Astrocyte of the spinal cord (primary cell): Measurements from ENCODE around the gene ATP2B1.

ENCODE experiments used
- DNase-seq: peaks from one replicate; pipeline ENCODE4 v3.0.0; 2011; ENCODE audit warnings: low read depth, low spot score
- H3K4me3 ChIP-seq: 2 replicates; pipeline ENCODE4 v1.5.1; 2011; ENCODE audit warnings: low read depth, mild to moderate bottlenecking, low read length, moderate library complexity
- CTCF ChIP-seq: IDR thresholded peaks from 2 replicates; pipeline ENCODE4 v1.5.1; 2012; ENCODE audit warnings: low read depth, mild to moderate bottlenecking, low read length, inconsistent platforms
- in situ Hi-C: cut with HindIII; loops from 2 replicates; pipeline ENCODE4 v1.10.0; 2017; ENCODE audit warnings: low sequenced_read_pairs

Gene ATP2B1

GRCh38 chr12:89648211-89648930 is 60.3 kb downstream of the ATP2B1 start:
- in situ Hi-C loops, result no loop called here
- no peak for TF ChIP-seq CTCF
- no peak overlapping the region for H3K4me3 ChIP-seq
- no peak for DNase-seq

- in situ Hi-C loops, result no loop called here
- TF ChIP-seq CTCF, result no peak
- DNase-seq, result no peak
- H3K4me3 ChIP-seq, result no peak overlapping the region
Measured at GRCh38 chr12:89645434-89645833, 63.2 kb downstream of the ATP2B1 start.

GRCh38 chr12:89642959-89643358 is 65.7 kb downstream of the ATP2B1 start:
- in situ Hi-C loops, result no loop called here

GRCh38 chr12:89636776-89637160 is 71.9 kb downstream of the ATP2B1 start:
- no peak overlapping the region for H3K4me3 ChIP-seq
- no peak for DNase-seq
- in situ Hi-C loops, result no loop called here
- TF ChIP-seq CTCF, result no peak

More at GRCh38 chr12:89642959-89643358, 65.7 kb downstream of the ATP2B1 start:
- DNase-seq, result no peak
- no peak overlapping the region for H3K4me3 ChIP-seq
- no peak for TF ChIP-seq CTCF

- in situ Hi-C loops, result no loop called here
- H3K4me3 ChIP-seq, result no peak overlapping the region
- no peak for TF ChIP-seq CTCF
- peak; percentile 51 for DNase-seq
Measured at GRCh38 chr12:89636052-89636775, 72.4 kb downstream of the ATP2B1 start.

- TF ChIP-seq CTCF, result no peak
- no peak overlapping the region for H3K4me3 ChIP-seq
- in situ Hi-C loops, result no loop called here
- DNase-seq, result no peak
Measured at GRCh38 chr12:89634508-89634907, 74.1 kb downstream of the ATP2B1 start.
